ENCODE results near the gene LRMDA. TPM values are rescaled to one million over a fixed set of nuclear protein-coding genes. Genes with fewer than 3 reads are reported as not detected.

Gene LRMDA
- total RNA-seq, 1 experiment from 2014 or later = 1.2 TPM

DNA sequence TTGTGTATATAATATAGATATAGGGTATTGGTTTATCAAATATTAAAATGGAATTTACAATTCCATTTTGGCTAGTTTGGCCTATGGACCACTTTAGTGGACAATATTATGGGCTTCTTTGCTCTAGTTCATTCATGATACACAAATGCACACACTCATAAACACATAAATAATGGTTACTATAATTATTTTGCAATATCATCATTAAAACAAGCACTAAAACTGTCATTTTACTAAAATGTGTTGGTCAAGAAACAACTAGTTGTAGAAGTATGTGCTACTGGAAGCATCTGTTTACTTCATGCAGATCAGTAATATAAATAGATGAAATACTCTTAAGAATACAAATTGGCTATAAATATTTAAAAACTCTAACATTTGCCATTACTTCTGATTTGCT is 1131.9 kb downstream of the LRMDA start:
- no peak overlapping the region for H3K9ac ChIP-seq (ENCODE audit: low read length)
- CTCF ChIA-PET = no interaction called here
- POLR2A ChIA-PET (ENCODE audit: unreplicated experiment) = no interaction called here
- no peaks in the 10 kb centered on the region for H3K9me3 ChIP-seq (ENCODE audit: low read length)
- no peaks in the 10 kb centered on the region for H3K79me2 ChIP-seq (ENCODE audit: low read length)
- H3K27me3 ChIP-seq (ENCODE audit: low read length) = no peaks in the 10 kb centered on the region
- no peak overlapping the region for H2AFZ ChIP-seq (ENCODE audit: low read length)
- no peak overlapping the region for H3K4me3 ChIP-seq (ENCODE audit: low read length)
- intact Hi-C loops (cut with micrococcal nuclease) = loop anchor here (10.0 kb wide), 1 partner anchor 192 kb away; no protein-coding TSS in a partner anchor
- peaks cover 10% of the 10 kb centered on the region for H3K4me1 ChIP-seq (ENCODE audit: insufficient read depth, low read length)
- BruUV-seq (replicated peaks) = no TSS peak
- 0 out of 2 replicates have a peak, but pooled peaks cover 2% of the 10 kb centered on the region for H3K9me2 ChIP-seq (replicated peaks; ENCODE audit: low read length)
- no peaks in the 10 kb centered on the region for H4K20me1 ChIP-seq (ENCODE audit: low read length)
- no peaks in the 10 kb centered on the region for H3F3A ChIP-seq (ENCODE audit: low read length, unreplicated experiment)
- TF ChIP-seq EZH2 (IDR thresholded peaks at IDR 0.05; ENCODE audit: low read length, unreplicated experiment) = no peak
- TF ChIP-seq EZH2phosphoT487 (IDR thresholded peaks at IDR 0.05; ENCODE audit: borderline replicate concordance, low read length) = no peak
- TF ChIP-seq, protein P1, sequence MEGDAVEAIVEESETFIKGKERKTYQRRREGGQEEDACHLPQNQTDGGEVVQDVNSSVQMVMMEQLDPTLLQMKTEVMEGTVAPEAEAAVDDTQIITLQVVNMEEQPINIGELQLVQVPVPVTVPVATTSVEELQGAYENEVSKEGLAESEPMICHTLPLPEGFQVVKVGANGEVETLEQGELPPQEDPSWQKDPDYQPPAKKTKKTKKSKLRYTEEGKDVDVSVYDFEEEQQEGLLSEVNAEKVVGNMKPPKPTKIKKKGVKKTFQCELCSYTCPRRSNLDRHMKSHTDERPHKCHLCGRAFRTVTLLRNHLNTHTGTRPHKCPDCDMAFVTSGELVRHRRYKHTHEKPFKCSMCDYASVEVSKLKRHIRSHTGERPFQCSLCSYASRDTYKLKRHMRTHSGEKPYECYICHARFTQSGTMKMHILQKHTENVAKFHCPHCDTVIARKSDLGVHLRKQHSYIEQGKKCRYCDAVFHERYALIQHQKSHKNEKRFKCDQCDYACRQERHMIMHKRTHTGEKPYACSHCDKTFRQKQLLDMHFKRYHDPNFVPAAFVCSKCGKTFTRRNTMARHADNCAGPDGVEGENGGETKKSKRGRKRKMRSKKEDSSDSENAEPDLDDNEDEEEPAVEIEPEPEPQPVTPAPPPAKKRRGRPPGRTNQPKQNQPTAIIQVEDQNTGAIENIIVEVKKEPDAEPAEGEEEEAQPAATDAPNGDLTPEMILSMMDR (conservative IDR thresholded peaks at IDR 0.05; ENCODE audit: low read depth, low read length) = no peak
- no peak overlapping the region for H3K27ac ChIP-seq (ENCODE audit: low read length)
- no peaks in the 10 kb centered on the region for H3K36me3 ChIP-seq (ENCODE audit: low read depth, low read length)
- DNase-seq (no peak), ATAC-seq (no peak)
- H3K4me2 ChIP-seq (ENCODE audit: low read length) = no peak overlapping the region

DNA sequence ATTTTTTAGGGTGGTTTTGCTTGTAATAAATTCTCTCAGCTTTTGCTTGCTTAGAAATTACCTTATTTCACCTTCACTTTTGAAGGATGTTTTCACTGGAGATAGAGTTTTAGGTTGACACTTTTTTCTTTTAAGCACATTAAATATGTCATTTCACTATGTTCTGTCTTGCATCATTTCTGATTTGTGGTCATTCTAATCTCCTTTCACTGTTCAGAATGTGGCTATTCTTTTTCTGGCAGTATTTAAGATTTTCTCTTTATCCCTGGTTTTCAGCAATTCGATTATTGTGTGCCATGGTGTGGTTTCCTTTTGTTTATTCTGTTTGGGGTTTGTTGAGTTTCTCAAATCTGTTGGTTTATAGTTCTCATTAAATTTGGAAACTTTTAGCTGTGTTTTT is 1140.6 kb downstream of the LRMDA start:
- ChIA-PET CTCF (no interaction called here), POLR2A (ENCODE audit: unreplicated experiment) (no interaction called here)
- no peak overlapping the region for H2AFZ ChIP-seq (ENCODE audit: low read length)
- no peaks in the 10 kb centered on the region for H4K20me1 ChIP-seq (ENCODE audit: low read length)
- TF ChIP-seq EZH2phosphoT487 (IDR thresholded peaks at IDR 0.05; ENCODE audit: borderline replicate concordance, low read length) (no peak), EZH2 (IDR thresholded peaks at IDR 0.05; ENCODE audit: low read length, unreplicated experiment) (no peak)
- TF ChIP-seq, protein P1 (conservative IDR thresholded peaks at IDR 0.05; ENCODE audit: low read depth, low read length) = no peak
- DNase-seq = no peak
- intact Hi-C loops (cut with micrococcal nuclease) = no loop called here
- no peaks in the 10 kb centered on the region for H3K4me1 ChIP-seq (ENCODE audit: insufficient read depth, low read length)
- no peaks in the 10 kb centered on the region for H3F3A ChIP-seq (ENCODE audit: low read length, unreplicated experiment)
- no peak overlapping the region for H3K27ac ChIP-seq (ENCODE audit: low read length)
- ATAC-seq = no peak
- H3K9me2 ChIP-seq (replicated peaks; ENCODE audit: low read length) = no peaks in the 10 kb centered on the region
- no peak overlapping the region for H3K9ac ChIP-seq (ENCODE audit: low read length)
- H3K9me3 ChIP-seq (ENCODE audit: low read length) = no peaks in the 10 kb centered on the region
- H3K4me3 ChIP-seq (ENCODE audit: low read length) = no peak overlapping the region
- no peaks in the 10 kb centered on the region for H3K36me3 ChIP-seq (ENCODE audit: low read depth, low read length)
- no peak overlapping the region for H3K4me2 ChIP-seq (ENCODE audit: low read length)
- no peaks in the 10 kb centered on the region for H3K79me2 ChIP-seq (ENCODE audit: low read length)
- no TSS peak for BruUV-seq (replicated peaks)
- no peaks in the 10 kb centered on the region for H3K27me3 ChIP-seq (ENCODE audit: low read length)

DNA sequence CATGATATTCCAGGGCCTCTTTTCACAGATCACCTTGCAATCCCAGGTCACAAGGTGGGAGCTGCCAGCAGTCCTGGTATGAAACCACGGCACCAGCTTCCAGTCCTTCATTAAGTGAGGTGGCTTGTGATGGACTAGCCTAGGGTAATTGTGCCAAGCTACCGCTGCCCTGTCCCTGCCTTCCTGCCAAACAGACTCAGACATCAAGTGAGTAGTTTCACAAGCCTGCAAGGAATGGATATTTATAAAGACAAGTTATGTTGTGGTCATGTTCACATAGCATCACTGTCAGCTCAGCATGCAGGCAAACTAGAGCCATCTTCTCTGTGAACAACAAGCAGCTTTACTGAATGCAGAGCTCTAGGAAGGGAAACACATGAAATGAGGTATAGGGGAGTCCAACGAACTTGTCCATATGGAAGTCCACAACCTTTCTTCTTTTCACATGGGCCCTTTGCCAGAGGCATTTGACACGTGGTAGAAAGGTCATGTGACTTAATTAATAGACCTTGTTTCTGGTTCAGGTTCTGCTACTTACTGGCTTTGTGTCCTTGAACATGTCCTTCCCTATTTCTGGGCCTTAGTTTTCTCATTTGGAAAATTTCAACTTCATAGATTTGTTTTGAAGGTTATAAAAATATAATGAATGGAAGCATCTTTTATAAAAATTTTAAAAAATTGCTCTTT is 1145.0 kb downstream of the LRMDA start:
- TF ChIP-seq EZH2phosphoT487 (IDR thresholded peaks at IDR 0.05; ENCODE audit: borderline replicate concordance, low read length) = no peak
- no peak for TF ChIP-seq EZH2 (IDR thresholded peaks at IDR 0.05; ENCODE audit: low read length, unreplicated experiment)
- TF ChIP-seq, protein P1 (conservative IDR thresholded peaks at IDR 0.05; ENCODE audit: low read depth, low read length) = no peak
- H3K27ac ChIP-seq (ENCODE audit: low read length) = no peak overlapping the region
- H3F3A ChIP-seq (ENCODE audit: low read length, unreplicated experiment) = no peaks in the 10 kb centered on the region
- ATAC-seq = no peak
- H3K4me2 ChIP-seq (ENCODE audit: low read length) = no peak overlapping the region
- no peaks in the 10 kb centered on the region for H4K20me1 ChIP-seq (ENCODE audit: low read length)
- no peaks in the 10 kb centered on the region for H3K9me3 ChIP-seq (ENCODE audit: low read length)
- DNase-seq = no peak
- intact Hi-C loops (cut with micrococcal nuclease) = no loop called here
- no peak overlapping the region for H2AFZ ChIP-seq (ENCODE audit: low read length)
- no peaks in the 10 kb centered on the region for H3K27me3 ChIP-seq (ENCODE audit: low read length)
- H3K9ac ChIP-seq (ENCODE audit: low read length) = no peak overlapping the region
- no TSS peak for BruUV-seq (replicated peaks)
- H3K4me3 ChIP-seq (ENCODE audit: low read length) = no peak overlapping the region
- ChIA-PET POLR2A (ENCODE audit: unreplicated experiment) (no interaction called here), CTCF (no interaction called here)
- H3K36me3 ChIP-seq (ENCODE audit: low read depth, low read length) = no peaks in the 10 kb centered on the region
- H3K4me1 ChIP-seq (ENCODE audit: insufficient read depth, low read length) = peaks cover 4% of the 10 kb centered on the region
- H3K9me2 ChIP-seq (replicated peaks; ENCODE audit: low read length) = no peaks in the 10 kb centered on the region
- no peaks in the 10 kb centered on the region for H3K79me2 ChIP-seq (ENCODE audit: low read length)
